ENCODE results near the gene BCAS3.
"Not testable (repeated sequence)": the region's sequence is repeated elsewhere in the genome, so short reads cannot be mapped to it uniquely, and the experiment has no call there.

BCAS3 gene

DNA sequence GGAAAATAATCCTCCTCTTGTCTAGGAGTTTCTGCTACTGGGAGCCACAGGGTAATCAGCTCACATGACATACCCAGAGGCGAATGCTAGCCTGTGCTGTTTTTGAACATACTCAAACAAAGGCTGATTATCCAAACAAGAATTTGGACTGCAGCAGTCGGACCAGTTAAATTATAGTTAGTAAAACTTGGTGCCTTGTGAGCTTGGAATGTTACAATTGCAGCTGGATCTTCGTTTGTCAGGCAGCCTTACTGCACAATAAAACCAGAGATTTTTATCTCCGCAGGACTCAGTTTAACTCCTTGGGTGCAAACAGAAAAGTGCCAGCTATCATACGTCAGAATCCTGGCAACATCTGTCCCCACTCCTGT is 558.2 kb downstream of the BCAS3 start:
- peak in 1 of 2 experiments; percentile 7 for DNase-seq

DNA sequence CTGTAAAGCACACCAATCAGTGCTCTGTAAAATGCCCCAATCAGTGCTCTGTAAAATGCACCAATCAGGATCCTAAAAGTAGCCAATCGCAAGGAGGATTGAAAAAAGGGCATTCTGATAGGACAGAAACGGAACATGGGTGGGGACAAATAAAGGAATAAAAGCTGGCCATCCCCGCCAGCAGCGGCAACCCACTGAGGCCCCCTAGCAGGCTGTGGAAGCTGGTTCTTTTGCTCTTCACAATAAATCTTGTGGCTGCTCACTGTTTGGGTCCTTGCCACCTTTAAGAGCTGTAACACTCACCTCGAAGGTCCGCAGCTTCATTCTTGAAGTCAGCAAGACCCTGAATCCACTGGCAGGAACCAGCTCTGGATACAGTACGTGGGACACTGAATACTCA is 559.6 kb downstream of the BCAS3 start:
- no peak for DNase-seq

DNA sequence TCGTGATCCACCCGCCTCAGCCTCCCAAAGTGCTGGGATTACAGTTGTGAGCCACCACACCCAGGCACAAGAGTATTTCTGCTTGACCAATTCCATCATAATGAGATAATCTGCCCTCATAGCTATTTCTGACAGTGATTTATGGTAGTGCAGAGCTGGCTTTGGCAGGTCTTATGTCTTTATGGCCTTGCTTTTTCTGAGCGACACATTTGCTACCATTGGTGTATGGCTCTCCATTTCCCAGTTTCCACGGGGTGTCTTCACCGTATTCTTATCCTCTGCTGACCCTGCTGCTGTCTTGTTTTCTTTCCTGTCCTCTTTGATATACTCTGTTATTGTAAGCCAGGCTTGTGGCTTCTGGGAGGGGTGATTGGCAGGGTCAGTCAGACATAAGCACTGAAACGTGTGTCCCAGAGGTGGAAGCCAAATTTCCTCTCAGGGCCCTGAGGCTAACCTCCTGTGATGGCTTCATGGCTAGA is 560.8 kb downstream of the BCAS3 start:
- no peak for DNase-seq

DNA sequence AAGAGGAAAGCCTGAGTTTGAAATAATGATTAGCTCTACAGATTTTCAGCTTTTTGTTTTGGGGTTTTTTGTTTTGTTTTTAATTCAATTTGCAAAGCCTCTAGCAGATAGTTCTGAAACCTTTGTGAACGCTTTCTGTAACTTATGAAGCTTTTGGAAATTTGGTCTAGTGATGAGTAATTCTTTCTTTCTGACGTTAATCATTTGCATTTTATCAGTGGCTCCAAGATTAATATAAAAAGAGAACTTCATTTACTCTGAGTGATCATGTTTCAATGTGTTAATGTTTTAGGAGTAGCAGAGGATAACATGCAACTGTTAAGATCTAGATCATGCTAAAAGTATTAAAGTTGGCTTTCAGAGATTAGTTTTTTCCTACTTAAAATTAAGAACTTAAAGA is 561.7 kb downstream of the BCAS3 start:
- no peak for DNase-seq

DNA sequence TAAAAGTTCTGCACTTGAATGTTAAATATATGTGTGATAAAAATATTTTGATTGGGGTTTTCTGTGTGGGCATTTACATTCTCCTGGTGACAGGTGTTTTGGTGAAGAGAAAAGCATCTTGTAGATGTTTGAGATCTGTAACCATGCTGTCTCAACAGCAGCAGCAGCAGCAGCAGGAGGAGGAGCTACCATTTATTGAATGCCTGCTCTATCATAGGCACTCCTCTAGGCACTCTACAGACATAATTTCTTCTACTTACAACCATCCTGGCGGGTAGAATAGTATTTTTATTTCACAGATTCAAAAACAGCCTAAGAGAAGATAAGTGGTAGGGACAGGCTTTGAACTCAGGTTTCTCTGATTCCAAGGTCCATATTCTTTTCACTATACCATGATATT is 562.3 kb downstream of the BCAS3 start:
- no peak for DNase-seq

DNA sequence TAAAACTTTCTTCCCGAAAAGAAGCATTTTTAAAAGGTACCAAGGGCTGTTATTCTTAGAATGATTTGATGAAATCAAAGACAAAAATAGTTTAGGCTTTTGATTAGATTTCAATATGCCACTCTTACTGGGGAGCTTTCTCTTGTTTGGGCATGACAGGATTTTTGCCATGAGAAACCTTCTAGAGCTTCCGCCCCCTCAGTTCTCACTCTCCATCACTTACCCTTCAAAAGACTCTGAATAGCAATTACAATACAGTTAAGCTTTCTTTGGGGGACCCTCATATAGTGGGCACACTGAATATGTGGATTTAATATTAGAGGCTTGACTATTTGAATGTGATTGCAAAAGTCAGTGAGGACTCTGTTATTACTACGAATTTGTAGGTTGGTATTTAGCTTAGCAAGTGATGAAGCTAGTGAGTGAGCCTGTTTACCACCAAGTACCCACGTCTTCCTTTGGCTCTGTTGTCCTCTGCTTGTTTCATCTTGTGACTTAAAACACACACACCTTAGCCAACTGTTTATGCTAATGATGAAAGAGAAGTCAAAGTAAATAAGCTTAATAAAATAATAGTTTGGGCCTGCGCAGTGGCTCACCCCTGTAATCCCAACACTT is 563.3 kb downstream of the BCAS3 start:
- no peak for DNase-seq

DNA sequence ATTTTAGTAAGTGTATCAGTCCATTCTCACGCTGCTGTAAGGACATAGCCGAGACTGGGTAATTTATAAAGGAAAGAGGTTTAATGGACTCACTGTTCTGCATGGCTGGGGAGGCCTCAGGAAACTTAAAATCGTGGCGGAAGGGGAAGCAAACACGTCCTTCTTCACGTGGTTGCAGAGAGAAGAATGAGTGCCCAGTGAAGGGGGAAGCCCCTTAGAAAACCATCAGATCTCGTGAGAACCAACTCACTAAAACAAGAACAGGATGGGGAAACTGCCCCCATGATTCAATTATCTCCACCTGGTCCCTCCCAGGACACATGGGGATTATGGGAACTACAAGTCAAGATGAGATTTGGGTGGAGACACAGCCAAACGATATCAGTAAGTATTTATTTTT is 567.3 kb downstream of the BCAS3 start:
- DNase-seq, result not testable (repeated sequence)

DNA sequence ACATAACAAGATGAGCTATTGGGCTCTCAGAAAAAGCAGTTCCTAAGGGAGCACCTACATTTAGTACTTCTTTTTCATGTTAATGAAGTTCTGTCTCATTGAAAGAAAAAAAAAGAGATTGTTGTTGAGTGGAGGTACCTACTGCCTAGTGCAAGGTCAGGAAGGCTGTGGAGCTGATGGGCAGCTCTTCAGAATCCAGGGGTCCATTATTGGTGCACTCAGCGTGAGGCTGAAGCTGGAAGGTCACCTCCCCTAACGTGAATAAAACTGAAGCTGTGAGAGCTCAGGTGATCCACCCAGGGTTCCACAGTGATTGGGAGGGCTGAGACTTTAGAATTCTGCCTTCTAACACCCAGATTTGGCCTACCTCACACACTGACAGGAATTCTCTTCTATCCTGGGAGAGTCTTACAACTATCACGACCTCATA is 568.1 kb downstream of the BCAS3 start:
- DNase-seq, result no peak

DNA sequence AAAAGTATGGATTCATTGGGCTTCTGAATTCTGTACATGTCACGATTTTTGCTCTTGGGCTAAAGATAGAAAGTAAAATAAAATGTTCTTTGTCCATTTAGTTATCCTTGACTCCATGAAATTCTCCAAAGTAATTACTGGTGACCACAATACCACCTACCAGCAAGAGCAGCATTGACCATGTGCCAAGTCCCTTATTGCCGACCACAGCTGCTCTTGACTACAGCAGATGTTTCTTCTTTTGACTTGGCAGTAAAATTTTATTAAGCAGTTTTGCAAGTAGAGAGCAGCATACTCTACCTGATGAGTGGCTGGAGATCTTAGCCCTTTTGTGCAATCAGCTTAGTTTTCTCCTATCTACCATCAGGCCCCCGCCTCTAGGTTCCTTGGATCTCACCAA is 569.8 kb downstream of the BCAS3 start:
- DNase-seq, result peak in 1 of 2 experiments; percentile 5

DNA sequence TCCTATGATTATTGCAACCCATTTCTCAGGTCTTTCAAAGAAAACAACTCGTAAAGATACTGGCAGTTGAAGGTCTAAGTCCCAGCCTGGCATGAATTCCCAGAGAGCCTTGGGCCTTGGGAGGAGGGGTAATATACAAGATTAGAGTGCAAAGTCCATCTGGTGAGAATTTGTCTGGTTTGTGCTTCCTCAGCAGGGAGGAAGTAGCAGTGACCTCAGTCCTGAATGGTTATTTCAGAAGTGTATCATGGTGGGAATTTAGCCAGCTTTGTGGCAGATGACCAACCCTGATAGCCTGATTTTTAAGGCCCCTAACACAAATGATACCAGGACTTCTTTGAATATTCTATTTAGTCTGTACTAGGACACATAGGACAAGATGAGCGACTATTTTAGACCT is 570.7 kb downstream of the BCAS3 start:
- DNase-seq, result no peak

DNA sequence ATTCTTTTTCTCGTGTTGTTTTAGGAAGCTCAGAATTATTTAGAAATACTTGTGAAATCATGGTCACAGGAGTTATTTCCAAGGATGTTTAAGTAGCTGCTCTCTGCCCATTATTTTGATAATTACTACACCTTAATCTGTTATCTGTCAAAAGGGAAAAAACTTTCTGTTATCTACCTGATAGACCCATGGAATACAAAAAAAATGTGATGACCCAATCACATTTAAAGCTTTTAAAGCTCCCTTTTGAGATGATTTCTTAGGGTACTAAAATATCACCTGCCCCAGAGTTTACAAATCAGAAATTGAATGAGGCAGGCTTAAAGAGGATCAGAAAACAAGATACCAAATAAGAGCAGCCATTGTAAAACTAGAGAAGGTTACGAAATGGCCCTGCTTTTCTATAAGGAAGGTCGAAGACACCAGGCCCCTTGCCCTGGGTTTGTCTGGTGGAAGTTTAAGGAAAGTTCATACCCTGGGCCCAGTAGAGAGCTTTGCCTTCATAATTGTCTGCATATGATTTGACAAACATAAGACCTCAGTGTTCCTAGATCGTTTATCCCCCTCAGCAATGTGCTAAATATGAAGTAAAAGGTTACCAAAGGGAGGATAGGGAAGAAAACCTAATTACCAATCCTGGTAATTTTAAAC is 572.1 kb downstream of the BCAS3 start:
- DNase-seq, result no peak

DNA sequence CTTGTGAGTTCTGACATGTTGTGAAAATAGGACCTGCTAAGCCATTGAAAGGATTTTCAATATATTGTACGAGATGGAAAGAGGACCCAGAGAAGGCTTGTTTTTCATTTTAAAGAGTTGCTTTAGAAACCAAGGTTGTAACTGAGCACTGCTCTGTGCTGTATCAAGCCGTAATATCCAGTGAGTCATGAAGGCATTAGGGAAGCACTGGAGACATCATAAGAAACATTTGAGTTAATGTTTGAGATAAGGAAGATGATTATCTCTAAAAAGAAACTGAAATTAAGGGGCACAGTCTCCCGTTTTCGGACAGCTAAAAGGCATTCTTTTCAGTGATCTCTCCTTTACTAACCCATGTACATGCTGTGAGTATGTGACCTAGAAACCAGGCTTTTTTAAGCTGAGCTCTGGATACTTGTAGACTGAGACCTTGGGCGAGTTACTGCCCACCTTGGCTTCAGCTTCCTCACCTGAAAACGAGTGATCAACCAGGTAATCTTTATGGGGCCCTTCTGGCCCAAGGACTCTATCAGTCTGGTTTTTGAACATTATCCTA is 572.8 kb downstream of the BCAS3 start:
- no peak for DNase-seq

DNA sequence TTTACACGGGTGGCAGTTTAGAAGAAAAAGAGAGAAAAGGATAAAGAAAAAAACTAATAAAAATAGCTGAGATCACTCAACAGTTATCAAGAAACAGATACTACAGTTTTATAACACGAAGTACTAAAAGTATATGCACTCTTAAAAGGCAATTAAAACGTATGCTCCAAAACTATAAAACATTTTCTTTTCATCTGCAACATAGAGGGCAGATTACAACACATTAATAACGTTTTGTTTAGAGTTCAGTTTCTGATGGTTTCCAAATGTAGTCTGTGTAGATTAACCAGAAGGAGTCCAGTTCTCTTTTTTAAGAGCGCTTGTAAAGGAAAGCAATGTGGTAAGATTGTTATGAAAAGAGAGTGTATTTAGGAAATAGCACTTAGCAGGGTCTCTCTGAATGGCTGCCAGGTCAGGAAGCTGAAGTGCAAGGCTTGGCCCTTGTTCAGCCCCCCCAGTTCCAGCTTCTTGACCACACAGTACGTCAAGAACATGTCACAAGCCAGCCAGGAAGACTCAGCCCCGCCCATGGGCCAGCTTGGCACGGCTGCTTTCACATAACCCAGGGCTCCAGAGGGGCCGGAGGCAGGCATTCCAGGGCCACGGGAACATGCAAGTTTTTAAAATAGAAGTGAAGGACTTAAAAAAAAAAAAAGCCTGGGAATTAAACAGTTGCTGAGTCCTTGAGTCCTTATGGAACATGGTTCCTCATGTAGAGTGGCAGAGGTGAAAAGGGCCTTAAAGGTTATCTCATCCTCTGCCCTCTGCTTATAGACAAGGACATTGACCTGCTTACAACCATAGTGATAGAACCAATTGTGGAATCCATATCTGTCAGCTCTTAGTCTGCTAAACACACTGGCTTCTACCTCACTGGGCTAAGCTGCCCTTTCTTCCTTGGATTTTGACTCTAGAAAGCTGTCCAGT is 574.6 kb downstream of the BCAS3 start:
- no peak for DNase-seq

DNA sequence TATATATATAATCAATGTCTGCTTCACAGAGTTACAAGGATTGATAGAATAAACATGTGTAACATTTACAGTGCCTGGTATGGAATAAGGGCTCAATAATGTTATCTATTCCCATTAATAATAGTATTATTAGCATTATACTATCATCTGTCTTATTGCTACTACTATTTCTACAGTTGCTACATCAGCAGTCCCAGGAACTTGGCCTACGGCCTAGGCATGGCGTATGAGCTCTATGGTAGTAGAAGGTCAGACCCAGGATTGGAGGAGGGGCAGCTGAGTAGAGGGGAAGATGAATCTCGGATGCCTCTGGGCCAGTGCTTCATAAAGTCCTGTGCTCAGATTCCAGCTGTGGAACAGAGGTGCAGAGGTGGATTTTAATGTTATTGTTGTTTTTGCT is 575.7 kb downstream of the BCAS3 start:
- no peak for DNase-seq

DNA sequence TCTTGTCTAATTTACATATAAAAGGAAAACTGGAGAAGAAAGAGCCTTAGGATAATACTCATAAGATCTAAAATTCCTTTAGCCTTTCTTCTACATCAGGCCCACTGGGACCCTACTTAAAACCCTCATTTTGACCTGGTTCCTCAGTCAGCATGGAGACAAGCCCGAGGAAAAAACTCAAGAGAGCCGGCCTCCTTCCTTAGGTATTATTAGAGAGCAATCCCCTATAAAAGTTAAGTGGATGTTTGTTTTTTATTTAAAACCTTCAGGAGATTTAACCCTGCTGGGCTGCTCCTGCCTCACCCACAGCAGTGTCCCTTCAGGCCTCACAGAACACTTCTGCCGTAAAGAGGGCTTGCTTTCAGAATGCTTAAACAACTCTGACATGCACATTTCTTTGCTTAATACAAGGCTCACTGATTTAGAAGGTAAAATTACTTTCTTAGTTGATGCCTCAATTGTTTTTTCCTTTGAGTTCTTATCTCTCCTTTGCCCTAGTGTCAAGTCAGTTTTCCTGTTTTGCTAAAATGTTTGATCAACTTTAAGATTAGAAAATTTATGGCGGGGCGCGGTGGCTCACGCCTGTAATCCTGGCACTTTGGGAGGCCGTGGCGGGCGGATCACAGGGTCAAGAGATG is 576.4 kb downstream of the BCAS3 start:
- DNase-seq, result no peak

DNA sequence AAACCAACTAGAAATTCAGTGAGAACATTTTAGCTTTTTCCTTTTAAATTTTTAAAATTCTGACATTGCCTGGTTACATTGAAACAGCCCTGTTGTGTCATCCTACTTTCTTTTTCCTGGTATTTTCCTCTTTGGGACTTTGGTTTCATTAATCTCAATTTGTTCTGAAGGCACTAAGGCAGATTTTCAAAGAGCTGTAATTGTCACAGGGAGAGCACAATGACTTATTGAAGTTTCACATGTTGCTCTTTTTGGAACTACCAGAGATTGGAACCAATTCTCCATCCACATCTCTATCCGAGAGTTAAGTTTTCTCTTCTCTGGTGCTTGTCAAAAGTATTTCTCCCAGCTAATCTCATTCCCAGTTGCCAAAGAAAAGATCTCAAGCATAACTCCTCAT is 577.3 kb downstream of the BCAS3 start:
- DNase-seq, result no peak

DNA sequence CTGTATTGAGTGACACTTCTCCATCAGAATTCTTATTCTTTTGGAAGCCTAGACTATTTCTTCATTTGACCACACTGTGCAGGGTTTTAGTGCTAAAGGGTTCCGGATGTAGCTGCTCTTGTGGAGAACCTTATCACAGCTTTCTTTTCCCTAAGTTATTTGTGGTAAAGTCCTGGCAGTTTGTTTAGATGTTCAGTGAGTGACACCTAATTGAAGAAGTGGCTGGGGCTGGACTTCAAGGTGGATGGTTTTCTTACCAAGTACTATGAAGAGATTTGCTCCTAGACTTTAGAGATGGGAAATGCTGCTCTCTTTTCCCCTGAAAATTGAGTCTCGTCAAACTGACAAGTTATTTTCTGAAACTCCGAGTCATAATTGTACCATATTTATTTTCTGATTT is 578.0 kb downstream of the BCAS3 start:
- no peak for DNase-seq

DNA sequence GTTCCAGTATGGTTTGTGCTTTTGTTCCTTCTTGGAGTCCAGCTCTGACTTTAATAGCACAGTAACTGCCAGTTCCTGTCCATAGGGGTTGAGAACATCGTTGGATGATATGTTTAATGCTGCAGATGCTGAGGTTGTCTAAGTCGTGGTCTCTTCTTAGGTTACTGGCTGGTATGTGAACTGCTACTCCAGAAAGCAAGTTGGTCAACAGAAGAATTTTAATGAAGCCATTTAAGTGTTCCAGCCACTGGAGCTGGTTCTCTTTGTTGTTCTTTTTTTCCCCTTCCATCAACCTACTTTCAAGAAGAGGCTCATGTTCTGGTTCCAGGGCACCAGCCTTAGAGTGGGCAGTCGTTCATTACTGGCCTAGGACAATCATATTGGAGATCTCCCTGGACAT is 581.7 kb downstream of the BCAS3 start:
- DNase-seq, result no peak

DNA sequence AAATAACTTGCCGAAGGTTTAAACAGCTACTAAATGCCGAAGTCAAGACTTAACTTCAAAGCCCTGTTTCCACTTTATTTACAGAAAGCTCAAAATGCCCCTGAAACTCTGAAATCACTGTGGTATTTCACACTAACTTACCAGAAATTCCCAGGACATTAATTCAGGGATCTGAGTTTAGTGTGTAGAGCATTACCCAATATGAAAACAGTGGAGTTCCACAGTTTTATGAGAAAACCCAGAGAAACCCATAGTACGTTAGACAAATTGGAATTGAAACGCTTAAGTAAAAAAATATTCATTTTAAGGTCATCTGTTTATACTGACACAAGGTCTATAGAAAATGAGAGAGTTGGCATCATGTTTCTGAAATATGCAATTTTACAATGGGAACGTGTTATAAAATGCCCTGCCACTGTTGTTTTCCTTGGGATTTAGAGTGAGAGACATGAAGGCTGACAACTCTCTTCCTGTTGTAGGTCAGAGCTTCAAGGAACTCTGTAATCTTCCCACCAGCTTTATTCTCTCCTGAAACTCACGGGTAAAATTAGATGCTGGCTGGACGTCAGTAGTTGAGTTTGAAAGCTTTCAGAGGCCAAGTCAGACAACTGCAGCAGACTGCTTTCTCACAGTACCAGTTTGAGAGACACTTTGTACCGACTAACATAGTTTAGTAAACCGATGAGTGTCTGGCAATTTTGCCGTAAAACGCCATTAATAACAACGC is 582.6 kb downstream of the BCAS3 start:
- DNase-seq, result no peak

DNA sequence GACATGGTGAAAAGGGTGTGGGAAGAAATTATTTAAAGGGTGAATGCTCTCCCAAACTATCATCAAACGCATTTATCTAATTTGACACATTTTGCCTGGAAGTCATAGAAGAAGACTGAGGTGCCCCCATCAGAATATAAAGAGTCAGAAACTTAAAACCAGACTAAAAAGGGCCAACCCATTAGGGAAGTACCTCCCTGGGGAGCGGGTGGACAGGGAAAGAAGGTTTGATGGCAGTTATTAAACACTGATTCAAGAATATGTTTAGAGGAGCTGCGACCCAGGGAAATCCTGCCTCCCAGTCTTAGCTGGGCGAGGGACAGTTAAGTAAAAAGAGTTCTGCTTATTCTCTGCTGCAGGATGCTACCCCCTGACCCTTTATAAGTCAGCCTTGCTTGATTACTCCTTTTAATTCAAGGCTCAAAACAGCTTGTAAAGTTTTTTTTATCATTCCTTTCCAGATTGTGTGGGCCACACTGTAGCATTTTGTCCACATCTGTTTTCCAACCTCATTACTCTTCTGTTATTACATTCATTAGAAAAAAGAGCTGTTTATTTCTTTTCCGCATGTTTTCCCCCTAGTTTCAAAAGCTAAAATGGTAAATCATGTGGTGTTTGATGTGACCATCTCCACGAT is 583.5 kb downstream of the BCAS3 start:
- no peak for DNase-seq

DNA sequence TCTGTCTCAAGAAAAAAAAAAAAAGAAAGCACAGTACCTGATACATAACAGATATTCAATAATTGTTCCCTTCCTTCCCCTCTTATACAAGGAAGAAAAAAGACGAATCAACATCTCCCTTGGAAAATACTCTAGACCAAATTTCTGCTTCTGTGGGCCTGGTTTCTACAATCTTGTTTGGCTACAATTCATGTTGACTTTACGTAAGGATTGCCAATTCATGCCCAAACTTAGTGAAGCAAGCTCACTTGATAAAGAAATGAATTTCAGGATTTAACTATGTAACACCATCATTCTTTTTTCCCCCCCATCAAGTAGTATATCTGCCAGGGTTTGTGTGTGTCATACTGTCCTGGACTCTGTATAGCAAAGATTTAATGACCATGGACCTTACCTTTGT is 587.7 kb downstream of the BCAS3 start:
- DNase-seq, result no peak

DNA sequence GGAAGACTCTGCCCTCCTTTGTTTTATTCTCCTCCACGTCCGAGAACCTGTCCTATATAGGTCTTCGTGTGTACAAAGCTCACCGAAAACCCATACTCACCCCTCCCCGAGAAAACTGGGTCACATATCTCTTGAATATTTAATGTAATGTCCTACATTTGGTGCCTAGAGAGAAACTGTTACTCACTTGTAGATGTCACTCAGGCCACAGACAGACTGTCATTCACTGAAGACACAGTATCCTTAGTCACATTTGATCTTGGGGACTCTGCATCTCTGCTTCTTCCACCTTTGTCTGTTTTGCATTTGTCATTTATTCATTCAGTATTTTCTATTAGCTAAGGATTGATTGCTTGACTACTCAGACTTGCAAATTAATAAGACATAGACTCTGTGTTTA is 590.2 kb downstream of the BCAS3 start:
- no peak for DNase-seq
